ENCODE measurements around the gene PURA. TPM values are rescaled to one million over a fixed set of nuclear protein-coding genes. Genes with fewer than 3 reads are reported as not detected.
A peak's percentile ranks its signal among the peaks of the same experiment; 100 is the strongest.

PURA gene
- total RNA-seq, 1 experiment from 2014 or later, result 7.2 TPM

DNA sequence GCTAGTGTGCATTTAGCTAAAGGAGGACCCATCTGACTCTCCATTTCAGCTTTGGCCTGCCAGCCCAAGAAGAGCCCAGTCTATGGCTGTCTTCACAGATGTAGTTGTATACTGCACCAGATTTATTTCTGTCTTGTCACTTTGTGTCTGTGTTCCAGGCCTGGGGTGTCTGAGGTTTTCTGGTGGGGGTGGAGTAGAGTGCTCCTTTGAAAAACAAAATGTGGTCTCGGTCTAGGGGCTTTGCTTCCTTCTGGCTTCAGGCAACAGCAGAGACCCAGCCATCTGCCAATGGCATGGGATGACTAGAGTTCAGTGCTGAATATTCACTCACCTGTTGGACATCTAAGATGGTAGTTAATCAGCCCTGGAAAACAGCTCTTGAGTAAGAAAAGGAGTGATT, 22.7 kb downstream of the PURA start:
- H3K4me3 ChIP-seq (ENCODE audit: insufficient read depth, low read depth, low read length), result no peak overlapping the region
- DNase-seq, result no peak
- H3K36me3 ChIP-seq (replicated peaks; ENCODE audit: control insufficient read depth, insufficient read depth, low read length), result no peaks in the 10 kb centered on the region
- H3K27me3 ChIP-seq (ENCODE audit: control insufficient read depth, insufficient read depth, low read length), result no peaks in the 10 kb centered on the region; the same call in 1 of the 2 replicates

DNA sequence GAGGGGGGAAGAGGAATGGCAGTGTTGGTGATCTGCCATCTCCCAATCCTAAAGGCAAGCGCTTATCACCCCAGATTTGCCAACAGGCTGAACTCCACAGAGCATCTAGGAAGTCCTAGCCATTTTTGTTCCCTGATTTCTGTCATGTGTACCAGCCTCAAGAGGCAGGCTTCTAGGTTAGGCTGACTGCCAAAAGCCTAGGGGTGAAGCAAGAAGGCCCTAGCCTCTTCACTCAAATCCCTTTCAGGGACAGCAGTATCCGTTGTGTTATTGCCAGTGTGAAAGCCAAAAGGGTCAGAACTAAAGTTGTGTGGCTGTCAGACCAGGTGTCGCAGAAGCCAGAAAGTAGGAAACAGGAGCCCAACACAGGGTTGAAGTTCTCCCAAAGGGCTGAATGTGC, 26.5 kb downstream of the PURA start:
- peaks cover 8% of the 10 kb centered on the region for H3K27me3 ChIP-seq (ENCODE audit: control insufficient read depth, insufficient read depth, low read length)
- no peak overlapping the region for H3K4me3 ChIP-seq (ENCODE audit: insufficient read depth, low read depth, low read length)
- H3K36me3 ChIP-seq (replicated peaks; ENCODE audit: control insufficient read depth, insufficient read depth, low read length), result no peaks in the 10 kb centered on the region
- no peak for DNase-seq

- Histone ChIP-seq H3K4me3 (ENCODE audit: insufficient read depth, low read depth, low read length) (no peak overlapping the region), H3K27me3 (ENCODE audit: control insufficient read depth, insufficient read depth, low read length) (peaks cover 15% of the 10 kb centered on the region), H3K36me3 (replicated peaks; ENCODE audit: control insufficient read depth, insufficient read depth, low read length) (no peaks in the 10 kb centered on the region)
- no peak for DNase-seq
These were observed 27.3 kb downstream of the PURA start for GRCh38 chr5:140141241-140141640.

DNA sequence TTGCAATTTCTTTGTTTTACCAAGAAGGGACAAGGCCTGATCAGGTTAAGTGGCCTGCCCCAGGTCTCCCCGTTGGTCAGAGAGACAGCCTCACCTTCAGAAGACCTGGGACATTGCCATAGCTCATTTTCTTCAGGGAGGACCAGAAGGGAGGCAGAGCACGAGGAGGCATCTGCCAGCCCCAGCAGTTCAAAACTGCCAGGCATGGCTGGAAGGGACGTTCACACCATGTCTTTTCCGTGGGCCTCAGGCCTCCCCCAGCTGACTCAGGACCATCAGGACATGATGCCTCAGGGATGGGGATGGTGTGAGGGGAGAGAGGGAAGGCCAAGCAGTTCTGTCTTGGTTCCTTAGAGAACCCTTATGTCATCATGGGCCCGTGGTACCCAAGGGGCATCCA, 28.3 kb downstream of the PURA start:
- no peak for DNase-seq
- no peaks in the 10 kb centered on the region for H3K36me3 ChIP-seq (replicated peaks; ENCODE audit: control insufficient read depth, insufficient read depth, low read length)
- no peak overlapping the region for H3K4me3 ChIP-seq (ENCODE audit: insufficient read depth, low read depth, low read length)
- H3K27me3 ChIP-seq (ENCODE audit: control insufficient read depth, insufficient read depth, low read length), result peaks cover 25% of the 10 kb centered on the region

DNA sequence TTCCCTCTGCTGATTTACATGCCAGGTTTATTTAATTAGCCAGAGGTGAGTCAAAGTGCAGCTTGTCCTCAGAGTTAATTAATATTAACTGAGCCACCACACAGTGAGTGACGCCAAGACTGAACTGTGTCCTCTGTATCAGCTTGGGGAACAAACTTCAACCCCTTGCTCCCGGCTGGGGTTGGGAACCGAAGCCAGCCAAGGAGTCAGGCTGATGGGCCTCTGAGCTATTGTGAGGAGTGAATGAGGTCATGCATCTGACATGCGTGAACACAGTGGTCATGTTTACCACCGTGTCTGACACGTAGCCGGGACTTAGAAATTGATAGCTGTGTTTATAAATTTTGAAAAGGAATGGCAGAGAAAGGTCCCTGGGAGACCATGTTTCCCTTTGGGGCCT, 28.9 kb downstream of the PURA start:
- Histone ChIP-seq H3K36me3 (replicated peaks; ENCODE audit: control insufficient read depth, insufficient read depth, low read length) (no peaks in the 10 kb centered on the region), H3K27me3 (ENCODE audit: control insufficient read depth, insufficient read depth, low read length) (peaks cover 32% of the 10 kb centered on the region), H3K4me3 (ENCODE audit: insufficient read depth, low read depth, low read length) (no peak overlapping the region)
- DNase-seq, result no peak

DNA sequence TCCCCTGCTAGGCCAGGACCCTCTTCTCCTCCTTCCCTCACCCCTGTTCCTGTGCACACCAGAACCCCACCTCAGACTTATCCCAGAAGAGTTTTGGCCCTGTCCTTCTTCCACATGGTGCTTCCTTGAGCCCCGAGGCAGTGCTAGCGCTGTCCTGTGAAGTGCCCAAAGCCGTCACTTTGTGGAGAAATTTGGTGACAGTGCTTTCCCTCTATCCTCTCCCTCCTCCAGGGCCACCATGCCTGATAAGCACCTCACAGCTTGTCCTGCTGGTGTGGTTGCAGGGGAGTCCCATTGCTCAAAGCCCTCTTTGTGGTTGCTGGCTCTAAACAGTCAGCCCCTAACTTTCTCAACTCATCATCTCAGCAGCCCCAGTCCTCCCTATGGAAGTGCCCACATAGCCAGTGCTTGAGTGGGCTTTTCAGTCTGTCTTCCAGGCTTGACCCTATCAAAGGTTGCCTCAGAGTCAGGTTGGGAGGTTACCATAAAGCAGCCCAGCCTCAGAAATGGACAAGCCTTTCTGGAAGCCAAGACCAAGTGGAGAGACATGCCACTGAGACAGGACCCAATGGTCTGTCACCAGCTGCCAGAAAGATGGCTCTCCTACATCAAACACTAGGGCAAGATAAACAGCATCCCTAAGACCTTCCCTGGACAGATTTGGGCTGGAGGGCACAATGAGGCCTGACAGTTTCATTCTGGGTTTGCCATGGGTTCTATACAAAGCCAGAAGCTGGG, 29.8 kb downstream of the PURA start:
- Histone ChIP-seq H3K36me3 (replicated peaks; ENCODE audit: control insufficient read depth, insufficient read depth, low read length) (no peaks in the 10 kb centered on the region), H3K4me3 (ENCODE audit: insufficient read depth, low read depth, low read length) (no peak overlapping the region), H3K27me3 (ENCODE audit: control insufficient read depth, insufficient read depth, low read length) (peaks cover 38% of the 10 kb centered on the region)
- no peak for DNase-seq

DNA sequence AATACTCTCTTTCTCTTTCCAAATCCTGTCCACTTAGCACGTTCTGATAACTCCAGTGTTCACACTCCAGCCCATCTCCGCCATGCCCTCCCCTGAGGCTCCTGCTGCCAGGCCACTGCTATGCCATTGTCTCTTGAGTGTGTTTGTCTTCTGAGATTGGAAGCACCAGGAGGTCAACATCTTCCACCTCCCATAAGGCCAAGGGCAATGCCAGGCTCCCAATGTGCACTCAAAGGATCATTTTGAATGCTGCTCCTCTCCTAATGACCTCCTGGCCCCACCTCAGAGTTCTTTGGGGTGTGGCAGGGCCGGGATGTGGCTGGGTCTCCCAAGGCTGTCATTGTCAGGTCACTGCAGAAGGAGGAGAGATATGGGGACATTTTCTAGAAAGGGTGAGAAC, 31.3 kb downstream of the PURA start:
- peak; percentile 16 for DNase-seq
- H3K4me3 ChIP-seq (ENCODE audit: insufficient read depth, low read depth, low read length), result no peak overlapping the region
- H3K36me3 ChIP-seq (replicated peaks; ENCODE audit: control insufficient read depth, insufficient read depth, low read length), result no peaks in the 10 kb centered on the region
- peaks cover 38% of the 10 kb centered on the region for H3K27me3 ChIP-seq (ENCODE audit: control insufficient read depth, insufficient read depth, low read length)

GRCh38 chr5:140145818-140146522, 32.1 kb downstream of the PURA start:
- Histone ChIP-seq H3K27me3 (ENCODE audit: control insufficient read depth, insufficient read depth, low read length) (peaks cover 38% of the 10 kb centered on the region), H3K4me3 (ENCODE audit: insufficient read depth, low read depth, low read length) (peak overlapping the region; percentile 53), H3K36me3 (replicated peaks; ENCODE audit: control insufficient read depth, insufficient read depth, low read length) (no peaks in the 10 kb centered on the region)
- peak; percentile 91 for DNase-seq

DNA sequence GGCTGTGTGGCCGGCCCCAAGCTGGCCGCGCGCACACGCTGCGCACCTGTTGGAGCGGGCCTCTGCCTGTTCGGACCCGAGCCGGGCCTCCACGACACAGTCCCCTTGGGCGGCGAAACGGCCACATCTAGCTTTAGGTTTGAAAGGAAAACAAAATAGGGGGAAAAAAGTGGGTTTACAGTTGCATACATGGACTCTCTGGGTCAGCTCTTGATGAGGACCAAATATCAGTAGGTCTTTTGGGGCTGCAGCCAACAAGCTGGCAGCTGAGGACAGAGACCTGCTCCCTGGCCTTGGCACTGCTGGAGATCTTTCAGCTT, 32.6 kb downstream of the PURA start:
- Histone ChIP-seq H3K4me3 (ENCODE audit: insufficient read depth, low read depth, low read length) (peak overlapping the region; percentile 53), H3K36me3 (replicated peaks; ENCODE audit: control insufficient read depth, insufficient read depth, low read length) (no peaks in the 10 kb centered on the region), H3K27me3 (ENCODE audit: control insufficient read depth, insufficient read depth, low read length) (peaks cover 38% of the 10 kb centered on the region)
- no peak for DNase-seq

GRCh38 chr5:140147460-140147859, 33.6 kb downstream of the PURA start:
- Histone ChIP-seq H3K36me3 (replicated peaks; ENCODE audit: control insufficient read depth, insufficient read depth, low read length) (no peaks in the 10 kb centered on the region), H3K27me3 (ENCODE audit: control insufficient read depth, insufficient read depth, low read length) (peaks cover 40% of the 10 kb centered on the region), H3K4me3 (ENCODE audit: insufficient read depth, low read depth, low read length) (no peak overlapping the region)
- DNase-seq, result no peak

DNA sequence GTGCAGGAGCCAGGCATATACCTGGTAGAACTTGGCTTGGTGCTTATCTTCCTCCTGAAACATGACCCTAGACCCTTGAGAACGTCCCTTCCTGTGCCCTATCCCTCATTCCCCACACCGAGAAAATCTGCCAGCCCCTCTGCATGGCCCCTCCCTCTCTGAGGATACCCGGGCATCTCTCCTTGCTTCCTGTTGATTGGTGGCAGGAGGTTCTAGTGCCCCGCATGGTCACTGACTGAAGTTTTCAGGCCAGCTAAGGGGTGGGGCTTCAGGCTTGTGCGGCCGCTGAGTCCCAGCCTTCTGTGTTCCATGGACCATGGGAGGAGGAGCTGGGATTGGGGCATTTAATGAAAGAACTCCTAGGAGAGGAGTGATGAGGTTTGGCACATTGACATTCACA, 34.6 kb downstream of the PURA start:
- peaks cover 40% of the 10 kb centered on the region for H3K27me3 ChIP-seq (ENCODE audit: control insufficient read depth, insufficient read depth, low read length)
- no peak overlapping the region for H3K4me3 ChIP-seq (ENCODE audit: insufficient read depth, low read depth, low read length)
- no peaks in the 10 kb centered on the region for H3K36me3 ChIP-seq (replicated peaks; ENCODE audit: control insufficient read depth, insufficient read depth, low read length)
- peak; percentile 91 for DNase-seq

- Histone ChIP-seq H3K36me3 (replicated peaks; ENCODE audit: control insufficient read depth, insufficient read depth, low read length) (no peaks in the 10 kb centered on the region), H3K4me3 (ENCODE audit: insufficient read depth, low read depth, low read length) (no peak overlapping the region), H3K27me3 (ENCODE audit: control insufficient read depth, insufficient read depth, low read length) (peaks cover 38% of the 10 kb centered on the region)
- DNase-seq, result no peak
These were observed 36.3 kb downstream of the PURA start for GRCh38 chr5:140150201-140150600.

- Histone ChIP-seq H3K36me3 (replicated peaks; ENCODE audit: control insufficient read depth, insufficient read depth, low read length) (no peaks in the 10 kb centered on the region), H3K27me3 (ENCODE audit: control insufficient read depth, insufficient read depth, low read length) (peaks cover 27% of the 10 kb centered on the region), H3K4me3 (ENCODE audit: insufficient read depth, low read depth, low read length) (no peak overlapping the region)
- peak; percentile 35 for DNase-seq
These were observed 37.5 kb downstream of the PURA start for GRCh38 chr5:140151144-140152021.

DNA sequence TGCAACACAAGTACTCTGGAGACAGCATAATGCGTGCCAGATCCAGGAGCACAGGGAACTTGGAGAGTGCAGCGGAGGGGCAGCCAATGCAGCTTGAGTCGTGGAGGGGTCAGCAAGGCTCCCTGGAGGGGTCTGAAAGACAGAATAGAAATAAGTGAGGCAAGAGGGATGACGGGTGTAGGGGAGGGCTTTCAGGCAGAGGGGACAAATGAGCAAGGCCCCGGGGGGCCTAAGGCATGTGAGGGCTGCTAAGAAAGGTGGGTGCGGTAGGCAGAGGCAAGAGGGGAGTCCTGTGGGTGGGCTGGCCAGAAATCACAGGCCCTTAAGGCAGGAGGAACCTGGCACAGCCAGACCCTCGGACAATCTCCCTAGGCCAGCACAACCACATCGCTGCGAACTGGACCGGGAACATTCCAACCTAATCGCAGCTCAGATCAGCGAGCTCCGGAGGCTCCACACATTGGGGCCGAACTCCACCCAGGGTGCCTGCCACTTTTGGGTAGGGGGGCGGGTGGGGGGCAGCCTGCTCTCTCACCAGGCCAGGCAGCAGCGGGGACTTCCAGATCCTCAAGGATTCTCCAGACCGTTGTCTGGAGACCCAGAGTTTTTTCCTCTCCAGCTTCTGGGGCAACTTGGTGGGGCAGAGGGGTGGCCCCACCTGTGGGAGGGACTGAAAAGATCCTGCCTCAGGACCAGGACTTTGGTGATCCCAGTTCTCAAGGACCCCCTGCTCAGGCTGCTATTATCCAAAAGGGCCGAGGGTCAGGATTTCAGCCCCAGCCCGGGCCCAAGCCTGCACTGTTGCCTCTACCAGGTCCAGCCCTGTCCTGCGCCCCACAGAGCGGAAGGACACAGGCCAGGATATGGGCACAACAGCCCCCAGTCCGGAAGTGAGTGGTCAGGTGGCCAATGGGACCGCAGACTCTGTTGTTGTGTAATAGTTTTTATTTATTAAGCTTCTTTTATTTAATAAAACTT, 38.4 kb downstream of the PURA start:
- H3K36me3 ChIP-seq (replicated peaks; ENCODE audit: control insufficient read depth, insufficient read depth, low read length), result no peaks in the 10 kb centered on the region
- DNase-seq, result peak; percentile 59
- H3K27me3 ChIP-seq (ENCODE audit: control insufficient read depth, insufficient read depth, low read length), result peaks cover 17% of the 10 kb centered on the region
- no peak overlapping the region for H3K4me3 ChIP-seq (ENCODE audit: insufficient read depth, low read depth, low read length)

Measured in H7 (cell line).